Activated T-cell treated with anti-CD3 and anti-CD28 coated beads, Interleukin-2, amount 50 U/mL, for 48 hours (primary cell): ENCODE measurements around the gene MCRS1.
"Not testable (repeated sequence)": the region's sequence is repeated elsewhere in the genome, so short reads cannot be mapped to it uniquely, and the experiment has no call there.

Experiments used
- DNase-seq, 2 experiments: peaks; one replicate each; pipeline ENCODE4 v3.0.0-alpha.2; 2020

MCRS1 gene

GRCh38 chr12:49509681-49510080, 58.3 kb downstream of the MCRS1 start:
- not testable (repeated sequence) for DNase-seq
